GM23338 (cell line): ENCODE data around the gene TMSB4Y. TPM values are rescaled to one million over a fixed set of nuclear protein-coding genes. Genes with fewer than 3 reads are reported as not detected.

Experiments
- ATAC-seq: fragments of 200-7000 bp; cut with Tn5 transposase; 3 replicates; pipeline ENCODE4 v1.9.1; 2020
- DNase-seq: peaks from one replicate; pipeline ENCODE4 v3.0.0-alpha.2; 2015; ENCODE audit warnings: low spot score
- H2AFZ ChIP-seq: fragments of 200-600 bp; sonication (generic); 2 replicates; pipeline ENCODE4 v1.8.0; 2016; ENCODE audit warnings: antibody characterized with exemption, mild to moderate bottlenecking, moderate library complexity
- H3F3A ChIP-seq: fragments of 200-600 bp; sonication (generic); replicated peaks from 2 replicates; pipeline ENCODE4 v1.8.0; 2017; ENCODE audit warnings: antibody characterized with exemption, mixed run types, low read depth
- H3K27ac ChIP-seq: fragments of 200-600 bp; sonication (generic); 2 replicates; pipeline ENCODE4 v1.6.1; 2016; ENCODE audit warnings: low read depth
- H3K27me3 ChIP-seq: fragments of 200-600 bp; sonication (generic); 2 replicates; pipeline ENCODE4 v1.8.0; 2016; ENCODE audit warnings: mild to moderate bottlenecking, mixed run types, moderate library complexity; ENCODE audit not compliant: insufficient read depth
- H3K36me3 ChIP-seq: fragments of 200-600 bp; sonication (generic); 2 replicates; pipeline ENCODE4 v1.8.0; 2016; ENCODE audit warnings: mild to moderate bottlenecking; ENCODE audit not compliant: insufficient read depth
- H3K4me1 ChIP-seq: fragments of 200-600 bp; sonication (generic); 2 replicates; pipeline ENCODE4 v1.8.0; 2016; ENCODE audit warnings: mild to moderate bottlenecking, moderate library complexity; ENCODE audit not compliant: insufficient read depth
- H3K4me2 ChIP-seq: fragments of 200-600 bp; sonication (generic); 2 replicates; pipeline ENCODE4 v1.7.1; 2017; ENCODE audit warnings: mixed run types
- H3K4me3 ChIP-seq: fragments of 200-600 bp; sonication (generic); 2 replicates; pipeline ENCODE4 v1.6.1; 2016; ENCODE audit warnings: mixed run types
- H3K79me2 ChIP-seq: fragments of 200-600 bp; sonication (generic); replicated peaks from 2 replicates; pipeline ENCODE4 v1.8.0; 2017; ENCODE audit warnings: mild to moderate bottlenecking; ENCODE audit not compliant: insufficient read depth
- H3K9me2 ChIP-seq: fragments of 200-600 bp; sonication (generic); 2 replicates; pipeline ENCODE4 v1.8.0; 2017; ENCODE audit not compliant: insufficient read depth
- H4K20me1 ChIP-seq: fragments of 200-600 bp; sonication (generic); replicated peaks from 2 replicates; pipeline ENCODE4 v1.8.0; 2017; ENCODE audit warnings: mild to moderate bottlenecking; ENCODE audit not compliant: insufficient read depth
- H3K27ac Mint-ChIP-seq: 2 replicates; pipeline ENCODE4 v1.8.0; 2020; ENCODE audit warnings: inconsistent platforms, mild to moderate bottlenecking, moderate library complexity, mixed read lengths
- H3K27me3 Mint-ChIP-seq: 3 replicates; pipeline ENCODE4 v1.8.0; 2022; ENCODE audit warnings: low read depth, mild to moderate bottlenecking, moderate library complexity, mixed read lengths, inconsistent platforms; ENCODE audit not compliant: insufficient read depth, poor library complexity
- H3K36me3 Mint-ChIP-seq: 3 replicates; pipeline ENCODE4 v1.8.0; 2021; ENCODE audit warnings: low read depth, mild to moderate bottlenecking, inconsistent platforms, moderate library complexity, mixed read lengths
- H3K4me1 Mint-ChIP-seq: 3 replicates; pipeline ENCODE4 v1.8.0; 2020; ENCODE audit warnings: mild to moderate bottlenecking, inconsistent platforms, mixed read lengths
- H3K4me3 Mint-ChIP-seq: 3 replicates; pipeline ENCODE4 v1.8.0; 2021; ENCODE audit warnings: moderate library complexity, mild to moderate bottlenecking, inconsistent platforms, mixed read lengths
- H3K9me3 Mint-ChIP-seq: 3 replicates; pipeline ENCODE4 v1.8.0; 2020; ENCODE audit warnings: moderate library complexity, mild to moderate bottlenecking, inconsistent platforms, mixed read lengths
- CREB1 ChIP-seq: fragments of 250-450 bp; sonication (Bioruptor Pico); IDR thresholded peaks from 2 replicates; pipeline ENCODE4 v1.5.0; 2020; ENCODE audit warnings: low read depth, mild to moderate bottlenecking, moderate library complexity
- CTCF ChIP-seq, 2 experiments: fragments of 200-600 bp in 1 of 2; sonication (generic) in 1 of 2; conservative IDR thresholded peaks; 2 replicates each; pipeline versions ENCODE4 v1.5.1 to v1.6.1; 2016 to 2017; ENCODE audit warnings: antibody characterized with exemption in 2 of 2, low read depth in 2 of 2, mild to moderate bottlenecking in 2 of 2, moderate library complexity in 1 of 2
- EZH2 ChIP-seq: fragments of 200-600 bp; sonication (generic); IDR thresholded peaks from one replicate; pipeline ENCODE4 v1.8.0; 2017; ENCODE audit warnings: antibody characterized with exemption, mild to moderate bottlenecking, low read depth; ENCODE audit not compliant: unreplicated experiment
- EZH2phosphoT487 ChIP-seq: fragments of 200-600 bp; sonication (generic); IDR thresholded peaks from one replicate; pipeline ENCODE4 v1.8.1; 2018; ENCODE audit warnings: antibody characterized with exemption; ENCODE audit not compliant: unreplicated experiment
- JUNB ChIP-seq: IDR thresholded peaks from one replicate; pipeline ENCODE4 v1.6.1; 2016; ENCODE audit warnings: antibody characterized with exemption; ENCODE audit not compliant: unreplicated experiment
- NANOG ChIP-seq: IDR thresholded peaks from 2 replicates; pipeline ENCODE4 v1.6.1; 2016; ENCODE audit warnings: antibody characterized with exemption, borderline replicate concordance
- POLR2AphosphoS5 ChIP-seq: IDR thresholded peaks from 2 replicates; pipeline ENCODE4 v1.6.1; 2016; ENCODE audit warnings: antibody characterized with exemption, low read depth
- REST ChIP-seq: IDR thresholded peaks from one replicate; pipeline ENCODE4 v1.6.1; 2018; ENCODE audit warnings: antibody characterized with exemption; ENCODE audit not compliant: unreplicated experiment
- STAT1 ChIP-seq: IDR thresholded peaks from one replicate; pipeline ENCODE4 v1.6.1; 2016; ENCODE audit warnings: antibody characterized with exemption; ENCODE audit not compliant: unreplicated experiment
- ZNF114 ChIP-seq: fragments of 250-450 bp; sonication (Bioruptor Pico); IDR thresholded peaks from 2 replicates; pipeline ENCODE4 v1.5.0; 2020; ENCODE audit warnings: mild to moderate bottlenecking, moderate library complexity
- ZNF331 ChIP-seq: fragments of 250-450 bp; sonication (Bioruptor Pico); IDR thresholded peaks from 2 replicates; pipeline ENCODE4 v1.5.0; 2020; ENCODE audit warnings: low read depth, mild to moderate bottlenecking, moderate library complexity
- ZNF462 ChIP-seq: fragments of 250-450 bp; sonication (Bioruptor Pico); IDR thresholded peaks from 2 replicates; pipeline ENCODE4 v1.5.0; 2020; ENCODE audit warnings: mild to moderate bottlenecking, moderate library complexity
- polyA plus RNA-seq: library from polyadenylated mRNA; unstranded; fragments of >200 nt; fragmentation: Nextera tagmentation; extraction: Ambion mirVana; gene quantifications from 2 replicates; pipeline ENCODE4 v1.2.1, GENCODE V29; 2016
- total RNA-seq: library from RNA; depleted of rRNA; stranded (reverse); fragments of >200 nt; shearing (Covaris generic); gene quantifications from 2 replicates; pipeline ENCODE4 v1.2.3, GENCODE V29; 2014
- TF ChIP-seq, protein P1 (sequence below): IDR thresholded peaks from 2 replicates; pipeline ENCODE4 v1.6.1; 2016; ENCODE audit warnings: antibody characterized with exemption

TMSB4Y gene
- total and polyA plus RNA-seq, 2 experiments from 2014 or later = 9.8 to 12.2 TPM

DNA sequence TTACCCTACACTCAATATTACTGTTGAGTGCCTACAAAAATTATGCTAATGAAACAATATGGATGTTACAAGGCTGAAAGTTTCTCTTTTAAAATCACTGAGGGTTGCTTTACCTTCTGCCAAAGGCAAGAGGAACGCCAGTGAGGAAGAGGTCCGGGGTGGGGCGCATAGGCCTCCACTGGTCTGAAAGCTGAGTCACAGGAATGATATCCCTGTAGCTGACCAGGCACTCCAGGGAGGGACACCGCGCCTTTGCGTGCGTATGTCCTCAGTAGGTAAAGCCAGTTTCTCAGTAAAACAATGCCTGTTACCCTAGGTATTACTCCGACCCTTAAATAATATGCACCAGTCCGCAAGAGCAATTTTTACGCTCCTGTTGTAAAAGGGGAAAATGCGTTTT is 1.4 kb upstream of the TMSB4Y start:
- Histone ChIP-seq H2AFZ (peak overlapping the region; percentile 39; the same call in 1 of the 2 replicates), H3K27me3 (no peaks in the 10 kb centered on the region), H3K27ac (peak overlapping the region; percentile 96), H3K4me3 (peak overlapping the region; percentile 64), H3K9me2 (no peaks in the 10 kb centered on the region), H3K4me1 (peaks cover 13% of the 10 kb centered on the region), H4K20me1 (no peaks in the 10 kb centered on the region), H3K79me2 (peaks cover 25% of the 10 kb centered on the region), H3F3A (no peaks in the 10 kb centered on the region), H3K36me3 (no peaks in the 10 kb centered on the region), H3K4me2 (peak overlapping the region; percentile 76)
- TF ChIP-seq ZNF331 (CRISPR knock-in tag) (no peak), ZNF114 (CRISPR knock-in tag) (no peak), POLR2AphosphoS5 (no peak), NANOG (no peak), CTCF (conservative IDR thresholded peaks at IDR 0.05; ENCODE audit: low read depth in 2 of 2) (no peak), ZNF462 (no peak), STAT1 (no peak), JUNB (no peak), REST (no peak), EZH2phosphoT487 (no peak), CREB1 (CRISPR knock-in tag) (no peak), EZH2 (no peak)
- TF ChIP-seq, protein P1, sequence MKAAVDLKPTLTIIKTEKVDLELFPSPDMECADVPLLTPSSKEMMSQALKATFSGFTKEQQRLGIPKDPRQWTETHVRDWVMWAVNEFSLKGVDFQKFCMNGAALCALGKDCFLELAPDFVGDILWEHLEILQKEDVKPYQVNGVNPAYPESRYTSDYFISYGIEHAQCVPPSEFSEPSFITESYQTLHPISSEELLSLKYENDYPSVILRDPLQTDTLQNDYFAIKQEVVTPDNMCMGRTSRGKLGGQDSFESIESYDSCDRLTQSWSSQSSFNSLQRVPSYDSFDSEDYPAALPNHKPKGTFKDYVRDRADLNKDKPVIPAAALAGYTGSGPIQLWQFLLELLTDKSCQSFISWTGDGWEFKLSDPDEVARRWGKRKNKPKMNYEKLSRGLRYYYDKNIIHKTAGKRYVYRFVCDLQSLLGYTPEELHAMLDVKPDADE = no peak
- DNase-seq = peak; percentile 44
- Mint-ChIP-seq H3K4me1 (peaks cover 9% of the 10 kb centered on the region; the same call in 2 of the 3 replicates), H3K4me3 (peak overlapping the region; percentile 72; the same call in 2 of the 3 replicates), H3K27ac (no peak overlapping the region), H3K27me3 (peaks cover 7% of the 10 kb centered on the region), H3K9me3 (peaks cover 3% of the 10 kb centered on the region; the same call in 1 of the 3 replicates), H3K36me3 (peaks cover 17% of the 10 kb centered on the region; the same call in 2 of the 3 replicates)
- peak; percentile 15; the same call in 2 of the 3 replicates for ATAC-seq
